GM21737 (cell line): ENCODE measurements around the gene DLG2.
"Not testable (repeated sequence)": the region's sequence is repeated elsewhere in the genome, so short reads cannot be mapped to it uniquely, and the experiment has no call there.

Experiments
- ATAC-seq: cut with Tn5 transposase; IDR thresholded peaks from one replicate; pipeline ENCODE4 v1.9.1; 2021; ENCODE audit warnings: mild to moderate bottlenecking, moderate library complexity; ENCODE audit not compliant: unreplicated experiment

Gene DLG2

DNA sequence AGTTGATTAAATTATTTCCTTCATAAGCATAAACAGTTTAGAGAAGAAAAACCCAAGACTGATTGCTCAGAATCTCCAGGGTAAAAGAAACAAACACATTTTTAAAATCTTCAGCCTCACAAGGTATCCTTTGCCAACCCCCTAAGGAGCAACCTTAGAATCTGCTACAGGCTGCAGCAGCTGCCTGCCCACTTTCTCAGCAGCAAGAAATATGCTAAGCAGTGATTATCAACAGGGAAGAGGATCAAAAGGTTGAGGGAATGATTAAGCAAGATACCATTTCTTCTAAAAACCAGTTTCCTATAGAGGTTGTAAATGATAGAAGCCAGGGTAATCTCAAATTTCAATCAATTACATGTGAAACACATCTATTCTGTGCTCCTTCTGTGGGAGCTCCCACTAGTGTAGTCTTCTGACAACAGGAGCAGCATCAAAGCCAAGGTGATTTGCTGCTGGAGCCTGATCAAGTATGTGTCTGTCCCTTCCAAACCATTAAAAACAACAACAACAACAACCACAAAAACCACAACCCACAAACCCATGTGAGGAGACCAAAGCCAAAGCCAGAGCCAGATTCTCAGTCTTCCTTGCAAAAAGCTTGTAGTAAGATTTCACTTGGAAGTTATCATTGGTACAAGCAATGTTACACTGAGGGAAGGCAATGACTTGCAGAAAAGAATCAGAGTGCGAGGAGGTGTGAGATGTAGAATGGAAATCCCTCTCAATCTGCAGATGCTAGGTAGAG lies 761.2 kb downstream of the DLG2 start:
- ATAC-seq, result no peak

DNA sequence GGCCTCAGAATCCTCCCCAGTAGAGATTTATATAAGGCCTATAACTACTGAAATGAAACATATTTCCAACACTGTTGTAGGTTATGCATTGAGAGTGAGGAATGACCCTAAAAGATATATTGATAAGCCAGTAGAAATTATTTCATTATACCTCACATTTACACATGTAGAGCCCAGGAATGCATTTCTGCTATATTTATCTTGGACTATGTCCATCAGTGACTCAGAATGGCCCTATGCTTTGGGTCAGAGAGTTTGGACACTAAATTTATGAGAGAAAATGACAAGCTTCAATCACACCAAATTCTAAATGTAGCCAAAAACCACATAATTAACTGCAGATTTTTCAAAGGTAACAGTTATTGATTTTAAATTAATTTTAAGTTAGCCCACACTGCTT lies 761.9 kb downstream of the DLG2 start:
- ATAC-seq, result no peak

DNA sequence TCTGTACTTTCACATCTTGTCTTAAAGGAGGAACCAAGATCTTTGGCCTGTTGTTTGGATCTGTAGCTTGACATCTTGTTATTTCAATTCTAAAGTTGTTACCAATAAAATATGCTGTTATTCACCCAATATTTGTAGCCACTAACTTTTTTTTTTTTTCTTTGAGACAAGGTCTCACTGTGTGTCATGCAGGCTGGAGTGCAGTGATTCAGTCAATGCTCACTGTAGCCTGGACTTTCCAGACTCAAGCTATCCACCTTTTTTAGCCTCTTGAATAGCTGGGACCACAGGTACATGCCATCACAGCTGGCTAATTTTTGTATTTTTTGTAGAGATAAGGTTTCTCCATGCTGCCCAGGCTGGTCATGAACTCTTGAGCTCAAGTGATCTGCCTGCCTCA lies 769.4 kb downstream of the DLG2 start:
- no peak for ATAC-seq

DNA sequence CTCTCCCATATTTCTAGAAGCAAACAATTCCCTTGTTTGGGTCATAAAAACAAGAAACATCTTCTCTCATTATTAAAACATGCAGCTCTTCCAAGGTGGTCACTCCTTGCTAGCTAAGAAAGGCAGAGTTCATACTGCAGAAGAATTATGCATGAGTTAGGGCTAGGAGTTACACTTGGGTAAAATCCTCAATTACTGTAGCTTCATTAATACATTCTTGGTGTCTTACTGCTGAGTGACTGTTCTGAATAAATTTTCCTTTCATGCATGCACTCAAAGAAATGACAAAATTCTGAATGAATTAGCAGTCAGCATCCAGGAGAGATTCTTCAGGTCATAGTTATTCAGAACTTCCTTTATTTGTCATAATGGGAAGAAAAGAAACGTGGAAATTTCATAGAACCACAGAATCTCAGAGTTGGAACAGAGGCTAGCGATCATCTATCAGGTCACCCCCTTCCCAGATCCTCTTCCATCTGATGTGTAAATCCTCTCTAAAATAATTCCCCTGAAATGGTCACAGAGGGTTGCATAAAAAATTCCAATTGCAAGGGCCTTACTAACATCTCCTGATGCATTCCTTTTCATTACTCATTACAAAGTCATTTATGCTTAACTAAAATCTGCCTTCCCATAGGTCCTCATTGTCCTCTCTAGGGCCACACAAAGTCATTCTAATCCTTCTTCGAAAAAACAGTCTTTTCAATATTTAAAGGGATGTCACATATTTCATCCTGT lies 771.5 kb downstream of the DLG2 start:
- ATAC-seq, result no peak

DNA sequence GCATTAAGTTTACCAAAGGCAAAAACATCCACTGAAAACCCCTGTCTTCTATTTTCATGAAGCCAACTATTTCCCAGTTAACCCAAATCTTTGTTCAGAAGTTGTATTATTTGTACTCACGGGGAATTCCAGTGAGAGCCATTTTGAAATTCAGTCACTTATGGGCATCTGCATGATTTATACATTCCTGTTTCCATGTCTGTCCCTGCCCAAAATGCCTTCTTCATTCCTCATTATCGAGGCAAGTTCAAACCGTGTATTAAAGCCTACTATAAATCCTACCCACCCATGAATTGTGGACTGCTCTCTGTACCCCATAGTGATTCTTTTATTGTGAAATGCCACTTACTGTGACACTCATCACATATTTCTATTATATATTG lies 772.7 kb downstream of the DLG2 start:
- no peak for ATAC-seq

DNA sequence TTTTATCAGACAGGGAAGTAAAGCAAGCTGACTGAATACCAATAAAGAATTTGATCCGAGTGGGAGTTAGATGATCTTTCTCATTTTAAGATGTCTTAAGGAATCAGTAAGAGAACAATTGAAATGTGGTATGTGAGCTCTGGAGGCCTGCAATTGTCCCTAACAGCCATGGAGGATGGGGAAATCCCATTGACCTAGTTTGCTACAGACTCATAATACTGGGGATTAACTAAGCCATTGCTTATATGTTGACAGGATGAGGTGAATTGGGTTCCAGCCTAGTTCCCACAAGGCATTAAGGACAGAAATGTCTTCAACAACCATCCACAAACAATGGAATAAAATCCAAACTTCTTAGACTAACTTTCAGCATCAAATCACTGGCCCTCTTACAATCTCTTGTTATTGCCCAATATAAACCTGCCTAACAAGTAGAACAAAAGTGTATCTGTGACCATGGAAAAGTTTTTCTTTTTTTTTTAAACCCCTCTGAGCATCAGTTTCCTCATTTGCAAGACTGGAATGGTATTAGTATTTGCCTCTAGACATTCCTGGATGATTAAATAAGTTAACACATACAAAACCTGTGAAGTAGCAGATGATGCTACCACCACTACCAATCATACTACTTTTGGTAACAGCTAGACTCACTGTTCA lies 773.2 kb downstream of the DLG2 start:
- ATAC-seq, result no peak

DNA sequence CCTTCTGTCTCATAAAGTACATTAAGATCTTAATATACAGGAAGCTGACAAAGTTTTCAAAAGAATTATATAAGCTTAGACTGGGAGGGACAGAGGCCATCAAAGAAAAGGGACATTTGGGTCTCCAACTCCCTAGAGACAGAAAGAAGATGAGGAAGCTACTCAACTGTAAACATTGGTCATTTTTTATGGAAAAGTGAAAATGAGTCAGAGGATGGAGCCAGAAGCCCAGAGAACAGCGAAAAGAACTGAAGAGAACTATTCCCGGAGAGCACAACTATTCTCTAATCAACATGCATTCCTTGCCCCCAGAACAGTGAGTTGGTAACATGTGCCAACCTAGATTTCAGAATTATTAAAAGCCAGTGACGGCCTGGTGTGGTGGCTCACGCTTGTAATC lies 779.3 kb downstream of the DLG2 start:
- no peak for ATAC-seq

DNA sequence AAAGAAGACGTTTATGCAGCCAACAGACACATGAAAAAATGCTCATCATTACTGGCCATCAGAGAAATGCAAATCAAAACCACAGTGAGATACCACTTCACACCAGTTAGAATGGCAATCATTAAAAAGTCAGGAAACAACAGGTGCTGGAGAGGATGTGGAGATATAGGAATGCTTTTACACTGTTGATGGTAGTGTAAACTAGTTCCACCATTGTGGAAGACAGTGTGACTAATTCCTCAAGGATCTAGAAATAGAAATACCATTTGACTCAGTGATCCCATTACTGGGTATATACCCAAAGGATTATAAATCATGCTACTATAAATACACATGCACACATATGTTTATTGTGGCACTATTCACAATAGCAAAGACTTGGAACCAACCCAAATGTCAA lies 786.9 kb downstream of the DLG2 start:
- not testable (repeated sequence) for ATAC-seq

DNA sequence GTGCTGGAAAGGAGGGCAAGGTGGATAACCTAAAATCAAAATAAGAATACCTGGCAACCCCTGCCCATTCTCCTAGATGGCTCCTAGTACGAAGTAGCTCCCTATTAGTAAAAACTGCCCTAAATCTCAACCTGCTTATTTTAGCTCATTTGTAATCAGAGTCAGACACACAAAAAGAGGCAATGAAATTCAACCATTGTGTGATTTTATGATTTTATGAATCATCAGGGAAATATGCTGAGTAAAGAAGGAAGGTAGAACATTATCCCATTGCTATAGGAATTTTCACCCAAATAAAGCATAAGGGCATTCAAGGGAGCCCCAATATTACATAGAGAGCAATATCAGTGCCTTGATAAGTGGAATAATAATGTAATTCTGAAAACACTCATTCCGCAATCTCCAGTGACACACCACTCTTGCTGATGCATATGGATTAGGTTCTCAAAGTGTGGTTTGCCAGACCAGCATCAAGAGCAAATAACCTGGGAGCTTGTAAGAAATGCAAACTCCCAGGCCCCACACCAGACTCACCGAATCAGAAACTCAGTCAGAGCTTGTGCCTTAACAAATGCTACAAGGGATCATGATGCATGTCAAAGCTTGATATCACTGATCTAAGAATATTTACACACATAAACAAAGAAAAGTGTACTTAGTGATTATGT lies 789.6 kb downstream of the DLG2 start:
- ATAC-seq, result no peak

DNA sequence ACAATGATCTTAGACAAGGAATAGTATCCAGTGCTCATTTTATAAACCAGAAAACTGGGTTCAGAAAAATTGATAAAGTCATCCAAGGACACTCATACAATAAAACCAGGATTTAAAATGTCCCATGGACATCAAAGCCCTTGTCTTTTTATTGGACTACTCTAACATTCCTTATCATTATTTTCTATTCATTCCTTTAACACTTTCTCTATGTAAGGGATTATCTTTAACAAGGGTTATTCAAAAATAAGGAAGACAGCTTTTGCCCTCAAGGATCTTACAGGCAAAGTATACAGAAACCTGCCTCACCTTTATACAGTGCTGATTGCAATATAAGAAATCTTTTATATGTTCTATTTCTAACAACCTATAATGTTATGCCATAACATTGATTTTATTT lies 790.8 kb downstream of the DLG2 start:
- no peak for ATAC-seq

DNA sequence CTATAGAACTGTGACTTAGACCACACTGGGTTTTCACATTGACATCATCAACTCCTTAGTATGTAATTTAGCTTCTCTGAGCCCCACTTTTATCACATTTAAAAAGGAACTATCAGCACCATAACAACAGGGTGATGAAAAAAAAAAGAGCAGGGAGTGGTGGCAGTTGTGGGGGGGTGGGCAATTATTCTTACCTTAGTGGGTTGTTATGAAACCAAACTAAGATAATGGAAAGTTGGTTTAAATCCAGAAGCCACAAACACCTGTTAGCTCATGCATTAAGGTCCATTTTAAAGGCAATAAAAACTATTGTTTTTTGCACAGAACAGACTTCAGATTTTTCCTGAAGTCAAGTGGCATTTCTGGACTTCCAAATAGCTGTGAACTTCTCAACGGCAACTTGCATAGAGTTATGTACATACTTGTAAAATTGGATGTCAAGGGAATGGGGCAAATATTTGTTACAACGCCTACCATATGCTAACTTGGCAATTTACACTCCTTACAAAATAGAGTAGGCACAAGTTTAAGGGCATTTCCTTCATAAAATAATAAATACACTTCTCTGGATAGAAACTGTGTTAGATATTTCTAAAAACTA lies 793.6 kb downstream of the DLG2 start:
- ATAC-seq, result no peak

DNA sequence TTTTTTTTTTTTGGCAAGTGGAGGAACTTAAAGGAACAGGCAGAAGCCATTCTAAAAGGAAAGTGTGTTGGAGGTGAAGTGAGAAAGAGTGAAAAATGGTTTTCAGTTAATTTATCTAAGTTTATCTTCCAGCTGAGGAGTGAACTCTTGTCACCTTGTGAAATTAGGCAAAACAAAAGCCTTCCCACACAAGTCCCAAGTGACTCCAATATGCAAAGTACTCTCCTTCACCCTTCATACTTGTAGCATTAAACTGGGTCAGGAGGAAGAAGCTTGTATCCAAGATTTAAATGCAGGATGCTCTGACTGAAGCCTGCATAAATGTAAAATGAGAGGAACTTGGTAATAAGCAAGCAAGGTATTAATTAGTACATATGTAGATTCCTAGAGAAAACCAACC lies 796.8 kb downstream of the DLG2 start:
- no peak for ATAC-seq

DNA sequence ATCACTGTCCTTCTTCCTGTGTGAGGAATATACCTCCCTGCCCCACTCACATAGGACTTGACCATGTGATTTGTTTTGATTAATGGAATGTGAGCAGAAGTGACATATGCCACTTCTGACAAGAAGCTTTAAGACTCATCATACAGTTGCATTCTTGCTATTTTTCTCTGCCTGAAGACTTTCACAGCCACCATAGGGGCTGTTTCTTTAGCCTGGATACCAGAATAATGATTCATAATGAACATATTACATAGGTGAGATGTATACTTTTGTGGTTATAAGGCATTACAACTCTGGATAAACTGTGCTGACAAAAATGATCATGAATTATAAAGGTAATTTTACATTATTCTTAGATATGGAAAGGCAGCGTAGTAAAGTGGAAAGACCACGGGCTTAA lies 798.0 kb downstream of the DLG2 start:
- no peak for ATAC-seq

DNA sequence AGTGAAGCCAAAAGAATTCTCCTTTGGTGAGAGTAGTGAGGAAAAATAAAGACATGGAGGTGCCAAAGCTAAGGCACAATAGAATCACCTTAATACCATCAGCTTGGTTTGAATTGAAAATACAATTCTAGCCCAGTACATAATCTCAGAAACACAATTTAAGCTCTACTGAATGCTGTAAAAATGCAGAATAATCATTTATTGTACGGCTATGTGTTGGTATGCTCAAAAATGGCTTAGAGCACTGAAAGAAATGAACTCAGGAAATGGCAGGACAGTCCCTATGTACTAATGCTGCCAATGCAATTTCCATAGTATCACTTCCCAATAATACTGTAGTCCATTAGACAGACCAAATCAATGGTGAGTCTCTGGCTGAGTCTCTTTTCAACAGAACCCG lies 798.5 kb downstream of the DLG2 start:
- no peak for ATAC-seq

DNA sequence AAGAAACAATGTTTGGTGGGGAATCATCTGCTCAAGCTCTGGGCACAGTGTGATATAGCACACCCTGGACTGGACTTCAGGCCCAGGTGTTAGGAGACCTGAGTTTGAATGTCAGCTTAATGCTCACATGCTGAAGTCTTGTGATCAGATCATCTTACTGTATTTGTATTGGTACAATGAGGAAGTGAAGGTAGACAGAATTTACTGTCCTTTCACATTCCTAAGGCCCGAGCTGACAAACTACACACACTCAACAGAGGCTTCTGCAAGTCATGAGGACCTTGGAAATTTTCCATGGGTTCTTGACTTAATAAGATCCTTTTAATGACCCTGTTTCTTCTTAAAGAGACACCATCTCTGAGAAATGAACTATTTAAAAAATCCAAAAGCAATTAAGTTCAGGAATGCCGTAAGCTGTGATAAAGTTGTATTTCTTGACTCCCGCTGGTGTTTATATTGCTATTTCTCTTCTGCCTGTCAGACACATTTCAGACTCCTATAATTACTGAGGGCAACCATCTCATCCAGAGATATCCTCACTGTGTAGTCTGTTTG lies 802.0 kb downstream of the DLG2 start:
- no peak for ATAC-seq

DNA sequence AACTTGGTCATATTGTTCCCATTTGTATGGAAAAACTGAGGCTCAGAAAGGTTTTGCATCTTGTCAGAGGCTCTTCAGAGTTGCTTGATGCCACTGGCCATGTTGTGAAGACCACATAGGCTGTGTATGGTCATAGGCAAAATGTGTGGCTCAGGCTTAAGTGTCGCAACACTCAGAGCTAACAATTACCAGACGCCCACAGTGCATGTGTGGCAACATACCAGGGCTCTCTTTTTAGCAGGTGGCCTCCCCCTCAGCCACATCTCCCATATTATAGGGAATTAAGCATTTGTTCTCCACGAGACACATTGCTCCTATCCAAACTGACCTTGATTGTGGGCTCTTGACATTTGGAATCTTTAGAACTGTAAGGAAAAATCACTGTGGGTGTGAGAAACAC lies 802.5 kb downstream of the DLG2 start:
- no peak for ATAC-seq

DNA sequence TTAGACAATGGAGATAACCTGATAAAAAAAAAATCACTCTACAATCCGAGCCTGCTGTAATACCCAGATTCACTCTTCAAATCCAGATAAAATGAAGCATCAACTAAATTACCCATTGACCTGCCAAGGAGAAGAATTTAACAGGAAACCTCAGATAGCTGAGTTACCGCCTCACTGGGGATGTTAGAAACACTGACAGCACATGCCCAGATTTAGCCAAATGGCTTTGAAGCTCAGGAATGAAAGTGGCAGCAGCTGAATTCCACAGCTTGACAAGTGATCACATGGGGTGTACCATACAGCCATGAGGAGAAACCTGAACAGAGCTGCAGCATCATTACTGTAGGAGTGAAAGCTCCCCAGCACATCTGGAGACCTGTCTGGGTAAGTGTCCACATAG lies 807.6 kb downstream of the DLG2 start:
- ATAC-seq, result no peak

DNA sequence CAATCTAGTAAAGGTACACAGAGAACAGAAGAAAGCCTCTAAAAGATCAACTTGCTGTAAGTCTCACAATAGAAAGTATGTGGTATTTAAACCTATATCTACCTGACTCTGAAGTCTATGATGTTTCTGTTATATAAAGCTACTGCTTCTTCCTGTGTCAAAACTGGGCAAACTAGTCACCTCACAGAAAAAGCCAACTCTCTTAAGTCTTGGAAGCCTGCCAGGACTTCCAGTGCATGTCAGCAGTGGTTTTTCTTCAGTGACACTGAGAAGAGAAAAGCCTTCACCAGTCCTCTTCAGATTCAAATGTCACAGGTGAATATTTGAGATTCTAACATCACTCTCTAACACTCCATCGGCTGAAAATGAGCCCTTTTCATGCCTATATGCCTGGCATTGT lies 808.0 kb downstream of the DLG2 start:
- no peak for ATAC-seq

DNA sequence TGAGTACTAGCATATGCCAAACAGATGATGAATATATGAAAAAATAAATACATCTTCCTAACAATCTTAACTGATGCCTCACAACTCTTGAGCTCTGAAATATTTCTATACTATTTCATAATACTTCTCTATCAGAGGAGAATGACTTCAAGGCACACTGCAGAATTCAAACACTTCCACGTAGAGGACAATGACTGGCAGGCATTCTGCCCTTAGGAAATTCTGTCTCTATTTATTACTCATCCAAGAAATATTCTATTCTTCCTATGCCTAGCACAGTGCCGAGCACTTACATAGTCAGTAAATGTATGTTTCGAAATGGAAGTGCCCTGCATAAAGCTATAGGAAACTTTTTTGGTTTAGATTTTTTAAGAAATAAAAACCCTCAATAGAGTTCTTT lies 809.1 kb downstream of the DLG2 start:
- ATAC-seq, result no peak

DNA sequence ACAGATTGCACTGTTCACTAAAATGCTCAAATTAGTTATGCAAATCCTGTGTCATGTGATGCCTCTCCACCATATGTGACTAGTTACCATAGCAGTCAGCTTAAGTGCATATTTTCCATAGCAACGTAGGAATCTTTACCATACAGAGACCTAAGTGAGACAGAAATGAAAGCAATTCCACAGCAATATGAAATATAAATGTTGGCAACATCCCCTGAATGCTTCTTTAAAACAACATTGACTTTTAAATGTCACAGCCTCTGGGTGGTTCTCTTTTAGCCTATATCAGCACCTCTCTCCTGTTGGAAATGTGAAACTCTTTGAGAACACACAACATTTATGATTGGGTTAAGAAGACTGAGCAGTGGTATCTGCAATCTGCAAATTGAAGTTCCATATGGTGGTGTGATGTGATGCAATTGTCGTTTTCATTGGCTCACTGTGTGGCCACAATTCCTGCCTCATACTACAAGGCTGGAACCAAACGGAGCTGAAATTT lies 814.6 kb downstream of the DLG2 start:
- ATAC-seq, result no peak

DNA sequence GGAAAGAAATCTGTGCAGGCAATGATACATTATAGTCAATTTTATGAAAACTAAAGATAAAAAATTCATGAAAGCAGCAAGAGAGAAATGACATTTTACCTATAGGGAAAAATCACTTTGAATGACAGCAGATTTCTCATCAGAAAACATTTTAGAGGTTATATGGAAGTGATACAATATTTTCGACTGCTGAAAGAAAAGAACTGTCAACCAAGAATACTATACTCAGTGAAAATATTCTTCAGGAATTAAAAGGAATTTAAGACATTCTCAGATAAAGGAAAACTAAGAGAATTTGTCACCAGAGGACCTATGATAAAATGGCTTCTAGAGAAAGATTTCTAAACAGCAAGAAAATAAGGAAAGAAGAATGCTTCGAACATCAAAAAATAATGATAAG lies 820.8 kb downstream of the DLG2 start:
- ATAC-seq, result no peak
